WTC11 (cell line): ENCODE data around the gene MYO15B.

ENCODE experiments used
- CREB1 ChIP-seq: sonication (generic); formaldehyde crosslinking; IDR thresholded peaks from 2 replicates; pipeline ENCODE4 v1.8.0; 2023; ENCODE audit warnings: mild to moderate bottlenecking, missing genetic modification reagents
- CREM ChIP-seq: sonication (generic); formaldehyde crosslinking; IDR thresholded peaks from 2 replicates; pipeline ENCODE4 v1.8.1; 2022; ENCODE audit warnings: mild to moderate bottlenecking, missing genetic modification reagents, moderate library complexity
- CTCF ChIP-seq: fragments of 200-600 bp; IDR thresholded peaks from 2 replicates; pipeline ENCODE4 v1.8.0; 2022; ENCODE audit warnings: antibody characterized with exemption
- ESRRA ChIP-seq: sonication (generic); formaldehyde crosslinking; IDR thresholded peaks from 2 replicates; pipeline ENCODE4 v1.8.1; 2022; ENCODE audit warnings: mild to moderate bottlenecking, missing genetic modification reagents, borderline replicate concordance
- GTF2I ChIP-seq: fragments of 250-450 bp; sonication (Bioruptor Pico); conservative IDR thresholded peaks from 2 replicates; pipeline ENCODE4 v1.4.0; 2021; ENCODE audit warnings: mild to moderate bottlenecking
- IRF2 ChIP-seq: sonication (generic); formaldehyde crosslinking; IDR thresholded peaks from 2 replicates; pipeline ENCODE4 v1.8.0; 2022; ENCODE audit warnings: low read depth, missing genetic modification reagents, borderline replicate concordance
- KAT7 ChIP-seq: sonication (generic); formaldehyde crosslinking; IDR thresholded peaks from 2 replicates; pipeline ENCODE4 v1.8.1; 2023; ENCODE audit warnings: missing genetic modification reagents, mild to moderate bottlenecking, borderline replicate concordance
- MAX ChIP-seq: sonication (generic); formaldehyde crosslinking; IDR thresholded peaks from 2 replicates; pipeline ENCODE4 v1.8.0; 2022; ENCODE audit warnings: mild to moderate bottlenecking, missing genetic modification reagents
- NFATC4 ChIP-seq: fragments of 250-450 bp; sonication (Bioruptor Pico); IDR thresholded peaks from 2 replicates; pipeline ENCODE4 v1.9.0; 2021; ENCODE audit warnings: mild to moderate bottlenecking
- NR2C2 ChIP-seq: sonication (generic); formaldehyde crosslinking; IDR thresholded peaks from 2 replicates; pipeline ENCODE4 v1.8.0; 2022; ENCODE audit warnings: mild to moderate bottlenecking, missing genetic modification reagents
- NR3C1 ChIP-seq: sonication (generic); formaldehyde crosslinking; conservative IDR thresholded peaks from 2 replicates; pipeline ENCODE4 v1.8.1; 2023; ENCODE audit warnings: low read depth, mild to moderate bottlenecking, missing genetic modification reagents
- ZMAT4 ChIP-seq: fragments of 250-450 bp; sonication (Bioruptor Pico); IDR thresholded peaks from 2 replicates; pipeline ENCODE4 v1.9.0; 2021; ENCODE audit warnings: mild to moderate bottlenecking
- ZNF281 ChIP-seq: sonication (generic); formaldehyde crosslinking; IDR thresholded peaks from 2 replicates; pipeline ENCODE4 v1.8.0; 2023; ENCODE audit warnings: mild to moderate bottlenecking, missing genetic modification reagents
- ZNF512 ChIP-seq: sonication (generic); formaldehyde crosslinking; IDR thresholded peaks from 2 replicates; pipeline ENCODE4 v1.8.1; 2022; ENCODE audit warnings: missing genetic modification reagents, borderline replicate concordance

GRCh38 chr17:75670868-75671267, 83.3 kb downstream of the MYO15B start:
- no peak for TF ChIP-seq NR3C1
- TF ChIP-seq CTCF, result no peak
- no peak for TF ChIP-seq NR2C2
- TF ChIP-seq CREM (CRISPR knock-in tag), result no peak
- TF ChIP-seq CREB1 (CRISPR knock-in tag), result no peak
- no peak for TF ChIP-seq ZMAT4 (CRISPR knock-in tag)
- no peak for TF ChIP-seq GTF2I (CRISPR knock-in tag)
- TF ChIP-seq KAT7, result no peak
- no peak for TF ChIP-seq IRF2 (CRISPR knock-in tag)
- no peak for TF ChIP-seq MAX
- no peak for TF ChIP-seq NFATC4 (CRISPR knock-in tag)
- no peak for TF ChIP-seq ZNF512 (CRISPR knock-in tag)
- no peak for TF ChIP-seq ZNF281 (CRISPR knock-in tag)
- no peak for TF ChIP-seq ESRRA (CRISPR knock-in tag)
